HG03135 (cell line): ENCODE measurements around the gene PCDHA7.
"Not testable (repeated sequence)": the region's sequence is repeated elsewhere in the genome, so short reads cannot be mapped to it uniquely, and the experiment has no call there.

Source experiments
- ATAC-seq: cut with Tn5 transposase; IDR thresholded peaks from one replicate; pipeline ENCODE4 v1.9.1; 2021; ENCODE audit warnings: mild to moderate bottlenecking, moderate library complexity; ENCODE audit not compliant: unreplicated experiment

Gene PCDHA7

GRCh38 chr5:140862441-140863295 lies 28.6 kb downstream of the PCDHA7 start:
- no peak for ATAC-seq

GRCh38 chr5:140868721-140869554 lies 34.9 kb downstream of the PCDHA7 start, which contains the start of gene PCDHA11:
TSS of gene PCDHA11 (plus strand) at chr5:140868957. CDS start at chr5:140869104, 147 bp downstream.
- no peak for ATAC-seq

GRCh38 chr5:140869555-140869886 lies 35.5 kb downstream of the PCDHA7 start:
- ATAC-seq, result no peak

GRCh38 chr5:140870221-140871201 lies 36.4 kb downstream of the PCDHA7 start:
- ATAC-seq, result no peak

GRCh38 chr5:140875085-140876065 lies 41.3 kb downstream of the PCDHA7 start, which contains the start of gene PCDHA12:
TSS of gene PCDHA12 (plus strand) at chr5:140875308. CDS start at chr5:140875473, 165 bp downstream.
- no peak for ATAC-seq

GRCh38 chr5:140876541-140877261 lies 42.6 kb downstream of the PCDHA7 start:
- ATAC-seq, result not testable (repeated sequence)

- ATAC-seq, result no peak
Observed at GRCh38 chr5:140877262-140877581, 43.2 kb downstream of the PCDHA7 start.

- ATAC-seq, result no peak
Observed at GRCh38 chr5:140881889-140882590, 48.0 kb downstream of the PCDHA7 start, which contains the start of gene PCDHA13. TSS of gene PCDHA13 (plus strand) at chr5:140882124. CDS start at chr5:140882269, 145 bp downstream.

GRCh38 chr5:140882591-140882899 lies 48.5 kb downstream of the PCDHA7 start:
- ATAC-seq, result no peak

- no peak for ATAC-seq
Observed at GRCh38 chr5:140883373-140883772, 49.3 kb downstream of the PCDHA7 start.

- ATAC-seq, result no peak
Observed at GRCh38 chr5:140883927-140884697, 50.0 kb downstream of the PCDHA7 start.
